HL-60/S4 treated with phorbol 12-myristate 13-acetate at 8.2 ng/mL for 4 days and 3 days (cell line): Measurements from ENCODE around the gene GPR55.

Experiments used
- in situ Hi-C: fragments of 300-500 bp; cut with MboI; formaldehyde crosslinking; loops from 2 replicates; pipeline ENCODE4 v1.15.0; 2022; ENCODE audit warnings: low sequenced_read_pairs

GPR55 gene

GRCh38 chr2:230903231-230904150, 21.6 kb downstream of the GPR55 start:
- in situ Hi-C loops, result no loop called here

- in situ Hi-C loops, result no loop called here
Observed at GRCh38 chr2:230902180-230902899, 22.7 kb downstream of the GPR55 start.

- in situ Hi-C loops, result no loop called here
Observed at GRCh38 chr2:230901006-230901405, 24.0 kb downstream of the GPR55 start.

GRCh38 chr2:230900336-230900995, 24.6 kb downstream of the GPR55 start:
- in situ Hi-C loops, result no loop called here

GRCh38 chr2:230899786-230900185, 25.3 kb downstream of the GPR55 start:
- in situ Hi-C loops, result no loop called here

GRCh38 chr2:230899287-230899686, 25.8 kb downstream of the GPR55 start:
- in situ Hi-C loops, result no loop called here

- in situ Hi-C loops, result no loop called here
Observed at GRCh38 chr2:230898713-230899091, 26.3 kb downstream of the GPR55 start.

GRCh38 chr2:230898016-230898712, 26.9 kb downstream of the GPR55 start:
- in situ Hi-C loops, result no loop called here

- in situ Hi-C loops, result no loop called here
Observed at GRCh38 chr2:230896346-230897115, 28.5 kb downstream of the GPR55 start.

- in situ Hi-C loops, result no loop called here
Observed at GRCh38 chr2:230895536-230896345, 29.3 kb downstream of the GPR55 start.

GRCh38 chr2:230893841-230894781, 30.9 kb downstream of the GPR55 start:
- in situ Hi-C loops, result no loop called here

GRCh38 chr2:230893338-230893737, 31.7 kb downstream of the GPR55 start:
- in situ Hi-C loops, result no loop called here

- in situ Hi-C loops, result no loop called here
Observed at GRCh38 chr2:230891509-230891908, 33.5 kb downstream of the GPR55 start.

GRCh38 chr2:230891064-230891463, 34.0 kb downstream of the GPR55 start:
- in situ Hi-C loops, result no loop called here

- in situ Hi-C loops, result no loop called here
Observed at GRCh38 chr2:230890646-230891045, 34.4 kb downstream of the GPR55 start.

GRCh38 chr2:230889911-230890601, 35.0 kb downstream of the GPR55 start:
- in situ Hi-C loops, result no loop called here

GRCh38 chr2:230888824-230889400, 36.1 kb downstream of the GPR55 start:
- in situ Hi-C loops, result no loop called here
